ACC112 (cell line): ENCODE results near the gene CFD.
"Not testable (repeated sequence)": the region's sequence is repeated elsewhere in the genome, so short reads cannot be mapped to it uniquely, and the experiment has no call there.

ENCODE experiments used
- H2AFZ ChIP-seq: fragments of 200-600 bp; sonication (generic); one replicate; pipeline ENCODE4 v1.6.0; 2017; ENCODE audit warnings: antibody characterized with exemption, low read length; ENCODE audit not compliant: unreplicated experiment
- H3K27ac ChIP-seq: fragments of 200-600 bp; sonication (generic); 2 replicates; pipeline ENCODE4 v1.5.1; 2014; ENCODE audit warnings: low read depth, mild to moderate bottlenecking, antibody characterized with exemption, low read length, moderate library complexity
- H3K27me3 ChIP-seq: fragments of 200-600 bp; sonication (generic); 2 replicates; pipeline ENCODE4 v1.6.1; 2014; ENCODE audit warnings: mild to moderate bottlenecking, antibody characterized with exemption, low read length, moderate library complexity, mixed read lengths; ENCODE audit not compliant: insufficient read depth
- H3K36me3 ChIP-seq: fragments of 200-600 bp; sonication (generic); 2 replicates; pipeline ENCODE4 v1.6.1; 2016; ENCODE audit warnings: mild to moderate bottlenecking, antibody characterized with exemption, low read length, moderate library complexity, mixed read lengths; ENCODE audit not compliant: insufficient read depth
- H3K4me1 ChIP-seq: fragments of 200-600 bp; sonication (generic); one replicate; pipeline ENCODE4 v1.6.1; 2016; ENCODE audit warnings: low read length, mixed read lengths; ENCODE audit not compliant: insufficient read depth, unreplicated experiment, control insufficient read depth
- H3K4me3 ChIP-seq: fragments of 200-600 bp; sonication (generic); 2 replicates; pipeline ENCODE4 v1.5.1; 2014; ENCODE audit warnings: mild to moderate bottlenecking, low read depth, low read length
- H3K79me2 ChIP-seq: fragments of 200-600 bp; sonication (generic); one replicate; pipeline ENCODE4 v1.6.0; 2016; ENCODE audit warnings: low read length; ENCODE audit not compliant: control insufficient read depth, unreplicated experiment, insufficient read depth

Gene CFD

DNA sequence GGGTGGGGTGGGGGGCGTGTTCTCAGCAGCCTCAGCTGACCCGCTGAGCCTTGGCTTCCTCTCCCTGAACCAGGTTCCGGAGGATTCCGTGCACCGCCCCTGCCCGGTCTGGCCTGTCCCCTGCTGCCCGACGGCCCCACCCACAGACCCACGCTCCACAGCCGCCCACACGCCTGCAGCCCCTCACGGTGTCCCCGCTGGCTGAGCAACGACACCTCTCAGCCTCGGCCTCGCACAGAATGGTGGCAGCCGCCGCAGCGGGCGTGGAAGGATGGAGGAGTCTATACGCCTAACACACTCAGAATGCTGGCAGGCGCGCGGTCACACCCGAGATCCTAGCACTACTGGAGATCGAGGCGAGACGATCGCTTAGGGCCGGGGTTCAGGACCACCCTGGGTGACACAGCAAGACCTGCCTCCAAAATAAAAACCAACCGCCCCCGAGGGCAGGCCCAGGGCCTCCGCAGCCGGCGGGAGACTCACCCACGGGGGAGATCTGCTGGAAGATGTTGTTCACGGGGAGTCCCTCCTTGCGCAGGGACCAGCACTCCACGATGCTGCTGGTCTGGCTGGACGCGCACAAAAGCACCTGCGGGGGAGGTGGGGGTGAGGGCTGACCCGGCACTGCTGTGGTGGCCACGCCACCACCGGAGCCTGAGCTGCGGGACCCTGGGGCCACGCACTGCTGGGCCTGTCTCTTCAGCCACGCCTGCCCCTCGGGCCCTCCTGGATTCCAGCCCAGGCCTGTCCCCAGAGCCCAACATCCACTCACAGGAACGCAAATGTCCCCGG, 25.2 kb downstream of the CFD start:
- Histone ChIP-seq H2AFZ (no peak overlapping the region), H3K27me3 (no peaks in the 10 kb centered on the region), H3K36me3 (peaks cover 5% of the 10 kb centered on the region; the same call in 1 of the 2 replicates), H3K4me1 (no peaks in the 10 kb centered on the region), H3K27ac (no peak overlapping the region), H3K4me3 (no peak overlapping the region), H3K79me2 (no peaks in the 10 kb centered on the region)

DNA sequence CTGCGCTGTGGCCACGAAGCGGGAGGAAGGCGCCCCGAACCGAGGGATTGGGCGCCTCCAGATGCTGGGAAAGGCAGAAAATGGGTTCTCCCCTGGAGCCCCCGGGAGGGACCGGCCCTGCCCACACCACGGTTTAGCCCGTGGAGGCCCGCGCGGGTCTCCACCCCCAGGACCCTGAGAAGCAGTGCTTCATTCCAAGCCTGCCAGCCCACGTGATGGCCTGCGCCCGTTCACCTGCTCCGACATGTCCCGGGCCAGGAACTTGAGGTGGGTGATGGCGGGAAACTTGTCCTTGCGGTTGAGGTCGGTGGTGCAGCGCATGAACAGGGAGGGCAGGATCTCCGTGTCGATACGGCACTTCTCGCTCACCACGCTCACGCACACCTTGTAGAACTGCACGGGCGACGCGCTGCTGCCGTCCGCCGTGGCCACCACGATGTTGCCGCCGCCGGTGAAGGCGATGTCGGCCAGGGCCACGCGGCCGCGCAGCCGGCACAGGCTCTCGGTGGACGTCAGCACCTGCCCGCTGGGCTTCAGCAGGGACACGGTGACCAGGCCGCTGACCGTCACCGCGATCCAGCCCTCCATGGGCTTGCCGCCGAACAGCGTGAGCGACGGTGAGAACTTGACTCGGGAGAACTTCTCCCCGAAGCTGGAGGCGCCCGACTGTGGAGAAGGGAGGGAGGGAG, 26.2 kb downstream of the CFD start:
- Histone ChIP-seq H3K4me3 (no peak overlapping the region), H3K27me3 (no peaks in the 10 kb centered on the region), H2AFZ (no peak overlapping the region), H3K36me3 (peaks cover 5% of the 10 kb centered on the region; the same call in 1 of the 2 replicates), H3K4me1 (no peaks in the 10 kb centered on the region), H3K27ac (no peak overlapping the region), H3K79me2 (no peaks in the 10 kb centered on the region)

DNA sequence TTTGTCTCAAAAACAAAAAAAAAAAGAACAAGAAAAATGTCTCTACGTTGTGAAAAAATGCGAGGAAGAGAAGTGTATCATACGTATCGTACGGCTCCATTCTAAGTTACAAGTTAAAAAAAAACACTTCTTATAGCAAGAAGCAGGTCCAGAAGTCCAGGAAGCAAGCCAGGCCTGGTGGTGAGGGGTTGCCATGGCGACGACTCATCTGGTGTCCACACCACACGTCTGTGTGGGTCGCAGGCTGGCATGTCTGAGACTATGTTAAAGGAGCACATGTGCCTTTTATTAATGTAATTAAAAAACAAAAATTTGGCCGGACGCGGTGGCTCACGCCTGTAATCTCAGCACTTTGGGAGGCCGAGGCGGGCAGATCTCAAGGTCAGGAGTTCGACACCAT, 27.6 kb downstream of the CFD start:
- no peak overlapping the region for H3K27ac ChIP-seq
- no peaks in the 10 kb centered on the region for H3K4me1 ChIP-seq
- H3K27me3 ChIP-seq: no peaks in the 10 kb centered on the region
- no peaks in the 10 kb centered on the region for H3K36me3 ChIP-seq
- no peak overlapping the region for H2AFZ ChIP-seq
- H3K79me2 ChIP-seq: peaks cover 2% of the 10 kb centered on the region
- H3K4me3 ChIP-seq: no peak overlapping the region

DNA sequence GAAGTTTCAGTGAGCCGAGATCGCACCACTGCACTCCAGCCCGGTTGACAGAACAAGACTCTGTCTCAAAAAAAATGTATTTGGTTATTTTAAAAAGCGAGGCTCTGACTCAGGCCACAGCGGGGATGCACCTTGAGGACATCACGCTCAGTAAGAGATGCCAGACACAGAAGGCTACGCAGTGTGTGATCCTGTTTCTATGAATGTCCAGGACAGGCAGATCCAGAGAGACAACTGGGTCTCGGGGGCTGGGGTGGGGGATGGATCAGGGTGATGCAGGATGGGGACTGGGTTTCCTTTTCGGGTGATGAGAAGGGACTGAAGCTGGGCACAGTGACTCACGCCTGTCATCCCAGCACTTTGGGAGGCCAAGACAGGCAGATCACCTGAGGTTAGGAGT, 28.1 kb downstream of the CFD start:
- Histone ChIP-seq H2AFZ (no peak overlapping the region), H3K36me3 (no peaks in the 10 kb centered on the region), H3K79me2 (peaks cover 7% of the 10 kb centered on the region), H3K27me3 (no peaks in the 10 kb centered on the region), H3K4me3 (no peak overlapping the region), H3K4me1 (no peaks in the 10 kb centered on the region), H3K27ac (no peak overlapping the region)

DNA sequence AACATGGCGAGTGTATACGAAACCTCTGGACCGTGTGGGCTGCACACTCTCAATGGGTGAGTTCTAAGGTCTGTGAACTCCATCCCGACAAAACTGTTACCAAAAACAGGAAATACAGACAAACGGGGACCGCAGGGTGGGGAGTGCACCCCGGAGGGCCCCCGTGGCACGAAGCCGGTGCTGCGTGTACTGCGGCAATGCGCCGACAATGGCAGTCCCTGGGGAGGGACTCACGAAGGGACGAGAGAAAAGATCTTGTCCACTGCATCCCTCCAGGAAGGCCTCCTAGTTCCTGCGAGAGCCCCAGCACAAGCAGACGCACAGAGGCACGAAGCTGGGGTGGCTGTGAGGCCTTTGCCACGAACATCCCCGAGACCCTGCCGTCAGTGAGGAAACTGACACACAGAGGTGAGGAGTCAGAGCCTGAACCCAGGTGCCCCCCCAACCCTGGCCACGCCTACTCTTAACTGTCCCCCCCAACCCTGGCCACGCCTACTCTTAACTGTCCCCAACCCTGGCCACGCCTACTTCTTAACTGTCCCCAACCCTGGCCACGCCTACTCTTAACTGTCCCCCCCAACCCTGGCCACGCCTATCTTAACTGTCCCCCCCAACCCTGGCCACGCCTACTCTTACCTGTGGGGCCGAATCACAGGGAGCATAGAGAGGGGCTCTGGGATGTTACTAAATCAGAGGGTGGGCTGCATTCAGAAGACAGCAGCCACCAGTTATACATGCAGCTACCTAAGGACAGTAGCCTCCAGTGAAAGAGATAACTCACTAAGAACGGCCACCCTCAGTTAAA, 29.3 kb downstream of the CFD start:
- Histone ChIP-seq H3K4me1 (no peaks in the 10 kb centered on the region), H3K27ac (no peak overlapping the region), H3K36me3 (no peaks in the 10 kb centered on the region), H2AFZ (no peak overlapping the region), H3K4me3 (no peak overlapping the region), H3K27me3 (no peaks in the 10 kb centered on the region), H3K79me2 (peaks cover 7% of the 10 kb centered on the region)

DNA sequence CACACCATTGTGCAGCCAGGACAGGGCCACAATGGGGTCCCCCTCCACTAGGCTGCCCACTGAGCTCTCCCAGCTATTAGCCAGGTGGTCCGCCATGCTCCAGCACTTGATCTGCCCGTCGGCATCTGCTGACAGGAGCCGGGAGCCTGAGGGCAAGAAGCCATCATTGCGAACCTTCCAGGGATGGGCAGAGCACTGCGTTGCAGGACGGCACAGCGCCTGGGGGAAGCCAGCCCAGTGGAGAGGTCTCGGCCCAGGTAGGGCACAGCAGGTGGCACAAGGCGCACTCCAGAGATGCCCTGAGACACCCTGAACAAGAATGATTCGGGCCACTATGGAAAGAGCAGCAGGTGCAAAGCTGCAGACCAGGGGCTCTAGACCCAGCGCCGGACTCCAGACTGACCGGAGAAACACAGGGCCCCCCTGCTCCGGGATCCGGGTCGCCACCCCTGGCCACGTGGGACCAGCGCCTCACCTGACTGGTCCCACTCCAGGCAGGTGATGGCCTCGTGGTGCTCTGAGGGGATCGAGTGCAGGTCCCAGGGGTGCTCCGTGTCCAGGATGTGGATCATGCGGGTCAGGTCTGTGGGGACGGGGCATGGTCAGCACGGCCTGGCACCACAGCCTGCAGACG, 30.3 kb downstream of the CFD start:
- no peak overlapping the region for H3K4me3 ChIP-seq
- peaks cover 7% of the 10 kb centered on the region for H3K79me2 ChIP-seq
- H3K36me3 ChIP-seq: no peaks in the 10 kb centered on the region
- no peaks in the 10 kb centered on the region for H3K27me3 ChIP-seq
- no peak overlapping the region for H2AFZ ChIP-seq
- H3K4me1 ChIP-seq: no peaks in the 10 kb centered on the region
- H3K27ac ChIP-seq: no peak overlapping the region

DNA sequence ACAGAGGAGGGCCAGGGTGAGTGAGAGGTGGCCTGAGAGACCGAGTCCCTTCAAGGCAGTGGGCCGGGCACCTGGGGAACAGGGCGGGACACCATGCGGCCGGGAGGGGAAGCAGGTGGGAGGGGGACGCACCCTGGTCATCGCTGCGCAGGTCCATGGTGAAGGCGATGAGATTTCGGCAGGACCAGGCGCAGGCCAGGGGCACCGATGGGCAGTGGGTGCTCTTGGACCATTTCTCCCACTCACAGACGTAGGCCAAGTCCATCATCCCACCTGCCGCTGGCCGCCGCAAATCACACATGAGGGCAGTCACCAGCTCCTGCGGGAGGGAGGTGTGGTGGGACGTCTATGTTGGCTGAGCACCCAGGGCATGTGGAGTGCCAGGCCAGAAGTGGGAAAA, 31.4 kb downstream of the CFD start:
- H3K4me3 ChIP-seq: no peak overlapping the region
- peaks cover 7% of the 10 kb centered on the region for H3K79me2 ChIP-seq
- no peaks in the 10 kb centered on the region for H3K4me1 ChIP-seq
- H3K36me3 ChIP-seq: no peaks in the 10 kb centered on the region
- no peaks in the 10 kb centered on the region for H3K27me3 ChIP-seq
- H2AFZ ChIP-seq: no peak overlapping the region
- no peak overlapping the region for H3K27ac ChIP-seq

DNA sequence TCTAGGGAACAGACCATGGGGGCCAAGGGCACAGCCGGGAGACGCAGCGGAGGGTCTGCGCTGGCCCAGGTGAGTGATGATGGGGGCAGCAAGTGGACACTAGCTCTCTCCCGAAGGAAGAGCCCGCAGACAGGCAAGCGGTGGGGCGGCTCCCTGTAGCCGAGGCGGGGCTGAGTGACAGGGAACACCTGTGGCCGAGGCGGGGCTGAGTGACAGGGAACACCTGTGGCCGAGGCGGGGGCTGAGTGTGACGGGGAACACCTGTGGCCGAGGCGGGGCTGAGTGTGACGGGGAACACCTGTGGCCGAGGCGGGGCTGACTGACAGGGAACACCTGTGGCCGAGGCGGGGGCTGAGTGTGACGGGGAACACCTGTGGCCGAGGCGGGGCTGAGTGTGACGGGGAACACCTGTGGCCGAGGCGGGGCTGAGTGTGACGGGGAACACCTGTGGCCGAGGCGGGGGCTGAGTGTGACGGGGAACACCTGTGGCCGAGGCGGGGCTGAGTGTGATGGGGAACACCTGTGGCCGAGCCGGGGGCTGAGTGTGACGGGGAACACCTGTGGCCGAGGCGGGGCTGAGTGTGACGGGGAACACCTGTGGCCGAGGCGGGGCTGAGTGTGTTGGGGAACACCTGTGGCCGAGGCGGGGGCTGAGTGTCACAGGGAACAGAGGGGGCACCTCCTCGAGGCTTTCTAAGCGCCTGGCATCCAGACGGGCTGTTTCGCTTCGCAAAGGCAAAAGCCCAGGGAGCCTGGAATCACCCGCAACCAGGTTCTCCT, 32.1 kb downstream of the CFD start:
- not testable (repeated sequence) for H3K27ac ChIP-seq, H3K79me2 ChIP-seq, H3K27me3 ChIP-seq

DNA sequence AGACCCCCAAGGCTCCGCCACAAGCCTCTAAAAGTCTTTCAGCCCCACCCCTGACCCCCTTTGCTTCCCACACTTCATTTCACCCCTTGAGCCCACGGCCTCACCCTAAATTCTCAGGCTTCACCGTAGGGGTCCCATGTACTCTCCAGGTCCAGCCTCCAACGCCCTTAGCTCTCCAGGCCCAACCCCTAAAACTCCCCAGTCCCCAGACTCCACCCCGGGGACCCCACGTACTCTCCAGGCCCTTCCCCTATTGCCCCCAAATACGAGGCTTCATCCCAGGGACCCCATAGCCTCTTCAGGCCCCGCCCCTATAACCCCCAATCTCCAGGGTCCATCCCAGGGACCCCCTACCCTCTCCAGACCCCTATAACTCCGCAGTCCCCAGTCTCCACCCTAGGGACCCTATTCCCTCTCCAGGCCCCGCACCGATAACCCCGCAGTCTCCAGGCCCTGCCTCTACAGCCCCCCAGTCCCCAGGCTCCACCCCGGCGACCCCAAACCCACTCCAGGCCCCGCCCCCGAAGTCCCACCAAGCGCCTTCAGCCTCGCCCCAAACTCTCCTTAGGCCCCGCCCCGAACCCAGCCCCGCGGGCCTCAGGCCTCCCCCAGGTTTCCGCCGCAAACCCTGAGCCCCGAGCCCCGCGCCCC, 32.9 kb downstream of the CFD start:
- H3K79me2 ChIP-seq: peaks cover 7% of the 10 kb centered on the region
- H3K36me3 ChIP-seq: no peaks in the 10 kb centered on the region
- H2AFZ ChIP-seq: no peak overlapping the region
- H3K4me3 ChIP-seq: peak overlapping the region; percentile 92
- no peaks in the 10 kb centered on the region for H3K27me3 ChIP-seq
- H3K27ac ChIP-seq: no peak overlapping the region; the same call in 1 of the 2 replicates
- H3K4me1 ChIP-seq: no peaks in the 10 kb centered on the region

More for the DNA sequence above, 32.1 kb downstream of the CFD start:
- not testable (repeated sequence) for H3K4me1 ChIP-seq, H2AFZ ChIP-seq, H3K36me3 ChIP-seq
- H3K4me3 ChIP-seq: peak overlapping the region; percentile 92
